HL-60/S4 treated with retinoic acid at 250 ng/mL for 4 days and 3 days (cell line): Measurements from ENCODE around the gene SCARB1.

Source experiments
- in situ Hi-C: fragments of 300-500 bp; cut with MboI; formaldehyde crosslinking; loops from 2 replicates; pipeline ENCODE4 v1.7.0; 2022; ENCODE audit warnings: low sequenced_read_pairs

The SCARB1 gene

DNA sequence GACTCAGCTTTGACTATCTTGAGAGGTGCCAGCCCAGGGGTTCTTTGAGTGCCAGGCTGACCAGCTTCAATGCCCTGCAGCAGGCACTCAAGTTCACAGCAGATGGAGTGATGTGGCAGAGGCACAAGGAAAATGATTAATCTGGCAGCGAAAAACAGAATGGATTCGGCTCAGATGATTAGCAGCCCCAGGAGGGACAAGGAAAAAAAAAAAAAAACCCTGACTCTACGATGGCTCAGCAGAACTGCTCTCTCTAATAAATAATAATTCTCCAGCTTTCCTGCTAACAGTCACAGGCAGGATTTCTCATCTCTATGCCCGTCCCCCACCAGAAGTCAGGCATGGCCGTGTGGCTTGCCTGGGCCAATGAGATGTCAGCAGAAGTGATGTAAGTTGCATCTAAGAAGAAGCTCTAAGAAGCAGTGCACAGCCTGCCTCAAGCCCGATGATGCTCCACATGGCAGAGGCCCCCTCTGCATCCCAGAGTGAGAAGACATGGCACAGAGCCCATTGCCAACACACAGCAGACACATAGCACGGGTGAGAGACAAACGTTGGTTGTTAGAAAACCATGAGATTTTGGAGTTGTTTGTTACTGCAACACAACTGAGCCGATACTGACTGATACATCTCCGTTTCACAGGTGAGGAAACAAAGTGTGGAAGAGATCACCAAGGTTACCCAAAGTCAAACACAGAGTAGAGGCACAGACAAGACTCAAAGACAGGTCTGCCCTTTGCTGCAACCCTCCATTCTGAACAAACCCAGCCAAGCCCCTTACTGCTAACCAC, 111.0 kb downstream of the SCARB1 start:
- in situ Hi-C loops = no loop called here

GRCh38 chr12:124751654-124752355, 111.9 kb downstream of the SCARB1 start:
- in situ Hi-C loops = no loop called here

GRCh38 chr12:124750787-124751471, 112.7 kb downstream of the SCARB1 start:
- in situ Hi-C loops = no loop called here

- in situ Hi-C loops = no loop called here
These were observed 113.5 kb downstream of the SCARB1 start for GRCh38 chr12:124750149-124750656.

DNA sequence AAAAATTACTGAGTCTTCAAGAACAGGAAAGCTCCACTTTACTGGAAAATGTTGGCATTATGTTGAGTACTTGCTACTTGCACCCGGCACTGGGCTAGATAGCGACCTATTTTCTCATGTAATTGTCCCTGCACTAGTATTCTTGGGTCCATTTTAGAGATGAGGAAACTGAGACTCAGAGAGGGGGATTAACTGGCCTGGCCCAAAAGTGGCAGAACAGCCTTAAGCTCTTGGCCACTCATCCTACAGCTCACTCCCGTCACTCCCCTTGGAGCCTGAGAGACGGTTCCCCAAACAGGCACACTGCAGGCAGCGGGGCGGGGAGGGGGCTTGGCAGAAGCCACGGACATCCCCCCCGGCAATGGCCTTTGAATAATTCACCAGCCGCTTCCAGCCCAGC, 113.9 kb downstream of the SCARB1 start:
- in situ Hi-C loops = no loop called here

- in situ Hi-C loops = no loop called here
These were observed 116.1 kb downstream of the SCARB1 start for GRCh38 chr12:124747426-124748161.

DNA sequence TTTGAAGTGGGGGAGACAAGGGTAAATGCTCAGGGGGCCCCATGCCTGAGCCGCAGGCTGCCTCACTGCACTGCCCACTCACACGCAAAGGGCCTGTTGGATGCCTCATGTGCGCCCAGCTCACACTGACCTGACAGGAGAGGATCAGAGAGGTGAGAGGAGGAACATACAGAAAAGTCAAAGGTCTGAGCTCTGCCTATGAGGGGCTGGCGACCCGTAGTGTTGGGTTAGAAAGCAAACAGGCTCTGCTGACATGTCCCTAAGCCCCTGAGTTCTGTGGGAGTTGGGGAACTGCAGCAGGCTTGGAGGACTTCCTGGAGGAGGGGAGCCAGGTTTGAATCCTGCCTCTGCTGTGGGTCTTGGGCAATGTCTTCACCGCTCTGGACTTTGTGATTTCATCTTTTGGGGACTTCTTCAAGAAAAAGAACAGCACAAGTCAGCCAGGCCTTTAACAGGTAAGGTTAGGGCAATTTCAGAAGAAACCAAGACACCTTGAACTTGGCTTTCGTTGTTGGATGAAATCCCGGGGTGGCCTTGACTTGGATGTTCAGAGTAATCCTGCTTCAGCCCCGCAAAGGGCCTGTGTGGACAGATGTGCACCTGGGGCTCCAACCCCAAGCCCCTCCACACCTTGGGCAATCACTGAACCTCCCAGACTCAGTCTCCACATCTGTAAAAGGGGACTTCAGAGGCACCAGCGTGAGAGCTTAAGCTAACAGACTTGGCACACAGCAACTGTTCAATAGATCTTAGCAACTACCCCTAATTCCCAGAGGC, 116.8 kb downstream of the SCARB1 start:
- in situ Hi-C loops = no loop called here

DNA sequence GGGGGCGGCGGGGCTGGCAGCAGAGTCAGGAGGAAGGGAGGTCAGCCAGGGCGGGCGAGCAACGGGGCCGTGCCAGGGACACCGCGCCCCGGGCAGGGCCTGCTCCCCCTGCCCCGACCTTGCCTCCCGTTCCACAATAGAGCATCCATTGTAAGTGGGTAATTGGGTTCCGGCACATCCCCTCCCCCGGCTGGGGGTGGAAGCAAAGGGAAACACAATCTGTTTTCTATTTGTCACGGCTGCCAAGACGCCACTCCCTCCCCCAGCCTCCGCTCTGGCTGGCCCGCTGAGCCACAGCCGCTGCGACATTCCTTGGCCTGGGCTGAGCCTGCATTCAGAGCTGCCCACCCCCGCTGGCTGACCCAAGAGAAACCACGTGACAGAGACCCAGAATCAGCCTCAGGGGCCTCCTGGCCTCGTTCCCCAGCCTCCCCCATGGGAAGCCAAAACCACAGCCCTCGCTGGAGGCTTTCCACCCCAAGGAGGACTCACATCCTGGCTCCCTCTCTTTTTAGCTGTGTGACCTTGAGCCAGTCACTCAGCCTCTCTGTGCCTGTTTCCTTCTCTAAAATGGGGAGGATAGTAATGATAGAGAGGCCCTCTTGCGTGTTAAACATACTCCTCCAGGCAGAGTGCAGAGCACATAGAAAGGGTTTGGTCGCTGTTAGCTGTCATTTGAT, 117.6 kb downstream of the SCARB1 start:
- in situ Hi-C loops = no loop called here

DNA sequence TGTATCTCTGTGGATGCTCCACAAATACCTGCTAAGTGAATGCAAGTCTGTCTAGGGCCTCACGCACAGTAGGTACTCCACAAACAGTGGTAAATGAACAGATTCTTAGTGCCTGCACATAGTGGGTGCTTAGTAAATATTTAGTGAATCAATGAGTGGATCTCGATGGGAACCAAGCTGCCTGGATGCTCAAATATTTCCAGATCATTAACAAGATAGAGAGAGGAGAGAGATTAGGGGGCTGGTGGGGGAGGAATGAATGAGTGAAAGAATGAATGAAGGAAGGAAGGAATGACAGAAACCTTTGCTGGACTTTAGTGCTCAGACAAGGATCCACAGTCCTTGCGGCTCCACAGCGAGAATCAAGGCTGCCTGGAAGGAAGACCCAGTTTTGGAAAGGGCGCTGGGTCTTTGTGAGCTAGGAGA, 118.2 kb downstream of the SCARB1 start:
- in situ Hi-C loops = no loop called here

- in situ Hi-C loops = no loop called here
These were observed 118.8 kb downstream of the SCARB1 start for GRCh38 chr12:124744659-124745464.

- in situ Hi-C loops = no loop called here
These were observed 119.4 kb downstream of the SCARB1 start for GRCh38 chr12:124744273-124744640.

GRCh38 chr12:124743479-124744272, 120.0 kb downstream of the SCARB1 start:
- in situ Hi-C loops = no loop called here

GRCh38 chr12:124742678-124743077, 121.0 kb downstream of the SCARB1 start:
- in situ Hi-C loops = no loop called here

- in situ Hi-C loops = no loop called here
These were observed 121.6 kb downstream of the SCARB1 start for GRCh38 chr12:124742111-124742510.

GRCh38 chr12:124741211-124741610, 122.5 kb downstream of the SCARB1 start:
- in situ Hi-C loops = no loop called here

DNA sequence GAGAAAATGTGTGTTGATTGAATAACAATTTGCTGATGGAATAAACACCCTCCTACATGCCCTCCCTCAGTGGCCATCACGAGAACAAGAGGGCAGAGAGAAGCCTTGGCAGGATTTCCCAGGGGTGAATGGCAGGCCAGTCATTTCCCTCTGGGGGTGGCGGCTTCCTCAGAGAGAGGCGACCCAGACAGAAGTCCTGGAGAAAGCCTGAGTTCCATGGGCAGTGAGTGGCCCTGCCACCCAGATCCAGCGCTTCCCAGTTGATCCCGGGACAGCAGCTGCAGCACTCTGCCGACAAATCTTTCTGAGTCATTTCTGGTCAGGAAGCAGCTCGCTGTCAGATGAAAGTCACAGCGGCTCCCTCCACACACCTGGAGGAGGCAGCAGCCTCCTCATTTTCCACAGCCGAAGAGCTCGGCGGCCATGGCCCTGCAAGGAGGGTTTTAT, 123.0 kb downstream of the SCARB1 start:
- in situ Hi-C loops = no loop called here

GRCh38 chr12:124739953-124740561, 123.6 kb downstream of the SCARB1 start:
- in situ Hi-C loops = no loop called here
